Ureter (tissue), 1 donor: ENCODE results near the gene CCDC126. TPM values are rescaled to one million over a fixed set of nuclear protein-coding genes. Genes with fewer than 3 reads are reported as not detected.
"Not testable (repeated sequence)": the region's sequence is repeated elsewhere in the genome, so short reads cannot be mapped to it uniquely, and the experiment has no call there.

Source experiments
- DNase-seq: peaks from one replicate; pipeline ENCODE4 v3.0.0-alpha.2; 2020; ENCODE audit warnings: low spot score
- total RNA-seq: library from RNA; stranded (reverse); gene quantifications from one replicate; pipeline ENCODE4 v1.2.4, GENCODE V29; 2023
- donor health status: DM: yes; HTN: yes; CAD: no.

Gene CCDC126, protein sequence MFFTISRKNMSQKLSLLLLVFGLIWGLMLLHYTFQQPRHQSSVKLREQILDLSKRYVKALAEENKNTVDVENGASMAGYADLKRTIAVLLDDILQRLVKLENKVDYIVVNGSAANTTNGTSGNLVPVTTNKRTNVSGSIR
- 9.6 TPM for total RNA-seq

DNA sequence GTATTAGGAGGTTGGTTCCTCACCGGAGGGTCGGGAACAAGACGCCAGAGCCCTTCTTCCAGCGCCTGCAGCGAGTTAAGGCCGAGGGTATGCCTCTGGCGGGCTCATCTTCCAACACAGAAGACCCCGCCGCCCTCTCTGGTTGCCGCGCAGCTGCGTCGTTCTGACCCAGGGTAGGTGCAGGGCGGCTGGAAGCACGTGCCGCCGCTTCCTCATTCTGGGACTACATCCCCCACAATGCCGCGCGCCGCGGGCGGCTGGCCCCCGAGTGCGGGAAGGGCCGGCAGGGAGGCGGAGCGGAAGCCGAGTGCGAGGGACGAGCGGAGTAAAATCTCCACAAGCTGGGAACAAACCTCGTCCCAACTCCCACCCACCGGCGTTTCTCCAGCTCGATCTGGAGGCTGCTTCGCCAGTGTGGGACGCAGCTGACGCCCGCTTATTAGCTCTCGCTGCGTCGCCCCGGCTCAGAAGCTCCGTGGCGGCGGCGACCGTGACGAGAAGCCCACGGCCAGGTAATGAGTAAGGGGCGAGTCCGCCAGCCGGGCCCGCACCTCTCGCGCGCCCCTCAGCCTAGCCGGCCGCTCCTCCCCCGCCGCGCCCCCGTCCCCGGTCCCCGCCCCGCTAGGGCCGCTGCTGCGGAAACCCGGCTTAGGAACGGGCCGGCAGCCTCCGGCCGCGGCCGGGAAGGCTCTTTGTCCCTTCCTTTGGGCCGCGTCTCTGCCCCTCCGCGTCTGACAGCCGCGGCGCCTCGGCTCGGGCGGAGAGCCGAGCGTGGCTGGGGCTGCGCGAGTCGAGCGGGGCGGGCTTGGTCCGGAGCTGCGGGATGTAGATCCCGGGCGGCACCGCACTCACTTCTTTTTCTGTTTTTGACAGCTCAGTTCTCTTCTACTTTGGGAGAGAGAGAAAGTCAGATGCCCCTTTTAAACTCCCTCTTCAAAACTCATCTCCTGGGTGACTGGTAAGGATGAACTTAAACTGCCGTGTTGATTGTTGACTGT, at the start of gene CCDC126:
TSS of gene CCDC126 (plus strand) at position 289 of the 998 bp plus-strand sequence. CDS start 13,934 bp downstream, outside the sequence.
- peak; percentile 92 for DNase-seq

DNA sequence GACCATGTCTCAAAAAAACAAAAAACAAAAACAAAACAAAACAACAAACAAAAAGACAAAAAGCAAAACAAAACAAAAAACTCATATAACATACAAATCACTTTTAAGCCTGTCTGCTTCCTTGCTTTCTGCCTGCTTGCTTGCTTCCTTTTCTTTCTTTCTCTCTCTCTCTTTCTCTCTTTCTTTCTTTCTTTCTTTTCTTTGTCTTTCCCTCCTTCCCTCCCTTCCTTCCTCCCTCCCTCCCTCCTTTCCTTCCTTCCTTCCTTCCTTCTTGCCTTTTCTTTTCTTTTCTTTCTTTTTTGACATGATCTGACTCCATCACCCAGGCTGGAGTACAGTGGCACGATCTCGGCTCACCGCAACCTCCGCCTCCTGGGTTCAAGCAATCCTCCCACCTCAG, 49.5 kb upstream of the CCDC126 start:
- no peak for DNase-seq

DNA sequence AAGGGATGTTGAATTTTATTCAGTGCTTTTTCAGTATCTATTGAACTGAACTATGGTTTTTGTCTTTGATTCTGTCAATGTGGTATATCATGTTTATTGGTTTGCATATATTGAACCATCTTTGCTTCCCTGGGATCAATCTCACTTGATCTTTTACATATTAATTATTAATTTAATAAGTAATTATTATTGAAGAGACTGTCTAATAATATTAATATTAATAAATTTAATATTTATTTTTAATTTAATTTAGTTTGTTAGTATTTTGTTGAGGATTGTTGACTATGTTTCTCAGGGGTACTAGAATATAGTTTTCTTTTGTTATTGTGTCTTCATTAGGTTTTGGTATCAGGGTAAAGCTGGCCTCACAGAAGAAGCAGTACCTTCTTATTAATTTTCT, 38.9 kb upstream of the CCDC126 start:
- DNase-seq, result no peak

DNA sequence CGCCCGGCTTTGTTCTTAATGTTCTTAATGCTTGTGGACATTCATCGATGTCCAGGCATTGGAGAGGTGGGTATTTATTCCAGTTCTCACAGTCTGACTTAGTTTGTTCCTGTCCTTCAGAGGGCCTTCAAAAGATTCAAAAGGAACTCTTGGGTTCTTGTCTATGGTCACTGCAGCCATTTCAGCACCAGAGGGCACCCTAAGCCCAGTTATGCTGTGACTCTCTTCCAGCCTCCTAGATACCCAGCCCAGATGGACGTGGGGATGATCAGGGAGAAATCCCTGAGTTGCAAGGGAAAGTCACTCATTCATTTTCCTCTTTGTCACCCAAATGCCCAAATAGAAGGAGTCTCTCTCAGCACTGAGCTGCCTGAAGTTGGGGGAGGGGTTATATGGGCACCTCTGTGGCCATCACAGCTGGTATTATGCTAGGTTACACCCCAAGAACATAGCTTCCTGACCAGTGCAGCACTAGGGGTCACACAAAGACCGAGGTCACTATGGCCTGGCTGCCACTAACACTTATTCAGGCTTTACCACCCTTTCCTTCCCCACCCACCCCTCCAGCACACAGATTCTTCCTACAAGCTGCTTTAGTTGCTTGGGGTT, 26.5 kb upstream of the CCDC126 start:
- DNase-seq, result peak; percentile 68

DNA sequence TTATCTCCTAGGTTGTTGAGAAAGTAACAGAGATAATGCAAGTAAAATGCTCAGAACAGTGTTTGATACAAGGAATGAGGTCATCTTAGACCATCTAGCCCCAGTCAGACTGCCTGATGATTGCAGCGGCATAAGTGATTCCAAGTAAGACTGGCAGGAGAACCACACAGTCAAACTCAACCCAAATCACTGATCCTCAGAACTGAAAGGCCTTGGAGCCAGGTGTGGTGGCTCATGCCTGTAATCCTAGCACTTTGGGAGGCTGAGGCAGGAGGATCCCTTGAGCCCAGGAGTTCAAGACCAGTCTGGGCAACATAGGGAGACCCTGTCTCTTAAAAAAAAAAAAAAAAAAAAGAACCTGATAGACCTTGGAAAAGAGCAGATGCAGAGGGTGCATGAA, 15.2 kb upstream of the CCDC126 start:
- not testable (repeated sequence) for DNase-seq

DNA sequence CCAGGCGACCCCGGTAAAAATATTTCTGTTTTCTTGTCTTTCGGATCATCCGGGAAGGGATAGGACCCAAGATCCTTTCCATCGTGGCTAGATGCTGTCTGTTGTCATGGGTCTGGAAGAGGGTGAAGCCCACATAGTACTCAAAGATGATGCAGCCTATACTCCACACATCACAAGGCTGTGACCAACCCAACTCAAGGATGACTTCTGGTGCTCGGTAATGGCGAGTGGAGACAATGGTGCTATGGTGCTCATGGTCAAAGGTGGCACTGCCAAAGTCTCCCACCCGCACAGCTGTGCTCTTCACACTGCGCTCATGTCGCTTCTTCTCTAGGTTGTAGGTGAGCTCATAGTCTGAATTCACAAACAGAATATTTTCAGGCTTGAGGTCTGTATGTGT, 11.9 kb upstream of the CCDC126 start:
- DNase-seq, result not testable (repeated sequence)

DNA sequence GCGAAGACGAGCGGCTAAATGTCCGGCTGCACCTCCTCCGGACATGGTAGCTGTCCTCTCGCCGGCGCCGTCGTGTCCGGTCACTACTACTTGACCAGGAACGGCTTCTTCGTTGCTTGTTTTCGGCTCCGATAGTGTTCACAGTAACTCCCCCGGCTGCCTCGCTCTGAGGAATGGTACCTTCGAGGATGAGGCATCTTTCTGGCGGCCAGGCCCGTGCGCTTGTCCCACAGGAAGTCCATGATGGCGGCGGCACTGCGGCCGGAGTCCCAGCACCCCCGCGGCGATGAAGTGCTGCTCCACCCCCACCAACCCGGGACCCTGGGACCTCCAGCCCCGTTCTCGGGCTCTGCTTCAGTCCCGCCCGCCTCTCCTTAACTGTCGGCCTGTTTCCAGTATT, 11.0 kb upstream of the CCDC126 start:
- DNase-seq, result no peak

DNA sequence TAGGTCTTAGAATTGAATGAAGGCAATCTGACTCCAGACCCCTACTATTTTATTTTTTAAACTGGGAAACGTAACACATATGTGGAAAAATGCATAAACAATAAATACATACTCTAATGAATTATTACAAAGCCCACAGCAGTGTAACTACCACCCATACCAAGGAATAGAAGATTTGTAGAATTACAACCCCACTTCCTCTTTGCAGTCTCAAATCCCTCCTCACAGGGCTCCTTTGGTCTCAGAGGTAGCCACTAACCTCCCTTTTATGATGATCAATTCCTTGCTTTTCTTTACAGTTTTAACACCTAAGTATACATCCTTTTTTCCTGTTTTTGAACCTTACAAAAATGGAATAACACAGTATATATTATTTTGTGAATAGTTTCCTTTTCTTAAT, 6.7 kb upstream of the CCDC126 start:
- no peak for DNase-seq

DNA sequence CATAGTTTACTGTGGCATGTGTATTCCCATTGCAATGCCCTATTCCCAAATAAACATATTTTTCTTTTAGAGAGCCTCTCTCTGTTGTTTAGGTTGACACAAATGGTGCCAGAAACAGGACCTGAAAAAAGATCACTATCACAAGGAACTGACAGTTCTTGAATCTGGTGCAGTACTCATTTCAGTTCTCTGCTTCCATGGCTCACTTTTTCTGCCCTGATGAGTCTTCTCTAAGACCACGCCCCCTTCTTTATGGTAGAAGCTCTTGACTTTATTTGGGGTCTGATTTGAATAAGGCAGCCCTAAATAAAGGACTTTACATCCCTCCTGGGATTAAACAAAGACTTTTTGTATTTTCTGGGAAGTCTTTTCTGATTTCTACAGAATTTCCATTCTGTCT, 3.5 kb upstream of the CCDC126 start:
- no peak for DNase-seq

DNA sequence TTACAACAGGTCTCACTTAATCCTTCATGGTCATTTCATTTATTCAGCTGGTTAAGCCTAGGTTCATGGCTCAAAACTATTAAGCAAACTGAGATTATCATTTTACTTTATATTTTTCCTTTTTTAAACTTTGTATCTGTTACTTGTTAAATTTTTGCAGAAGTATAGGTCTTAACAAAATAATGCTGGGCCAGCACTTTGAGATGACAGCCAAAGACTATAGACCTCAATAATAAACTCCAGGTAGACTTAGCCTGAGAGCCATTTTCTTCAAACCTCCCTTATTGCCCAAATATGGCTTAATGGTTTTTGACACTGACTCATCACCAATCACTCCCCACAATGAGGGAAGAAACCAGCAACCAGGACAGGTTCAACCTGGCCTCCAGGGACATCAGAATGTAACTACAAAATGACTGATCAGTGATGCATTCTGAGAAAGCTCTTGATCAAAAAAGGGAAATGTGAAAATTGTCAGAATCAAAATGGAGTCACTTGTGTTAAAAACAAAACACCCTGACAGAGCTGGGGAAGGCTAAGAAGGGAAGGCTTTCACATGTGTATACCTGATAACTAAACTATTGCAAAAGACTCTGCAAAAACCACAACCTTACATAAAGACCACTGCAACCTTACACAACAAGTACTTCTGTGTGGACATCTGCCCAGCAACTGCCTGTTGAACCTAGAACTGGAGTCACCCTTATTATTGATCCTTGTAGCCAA, 2.1 kb upstream of the CCDC126 start:
- no peak for DNase-seq

DNA sequence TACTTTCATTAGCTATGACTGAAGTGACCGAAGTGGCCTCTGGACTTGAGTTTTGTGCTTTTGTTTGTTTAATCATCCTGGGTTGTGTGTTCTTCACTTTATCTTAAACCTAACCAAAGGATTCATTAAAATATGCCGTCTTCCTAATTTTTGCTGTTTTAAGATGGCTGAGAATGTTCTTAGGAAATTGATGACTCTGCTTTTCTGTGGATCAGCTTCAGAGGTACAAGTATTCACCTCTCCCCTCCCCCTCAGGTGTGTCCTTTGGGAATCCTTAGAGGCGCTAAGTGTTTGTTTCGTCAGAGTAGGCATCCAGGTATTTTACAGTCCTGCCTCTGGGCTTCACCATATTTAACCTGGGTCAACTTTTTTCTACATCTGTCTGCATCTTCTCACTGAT, 1.1 kb downstream of the CCDC126 start:
- no peak for DNase-seq

DNA sequence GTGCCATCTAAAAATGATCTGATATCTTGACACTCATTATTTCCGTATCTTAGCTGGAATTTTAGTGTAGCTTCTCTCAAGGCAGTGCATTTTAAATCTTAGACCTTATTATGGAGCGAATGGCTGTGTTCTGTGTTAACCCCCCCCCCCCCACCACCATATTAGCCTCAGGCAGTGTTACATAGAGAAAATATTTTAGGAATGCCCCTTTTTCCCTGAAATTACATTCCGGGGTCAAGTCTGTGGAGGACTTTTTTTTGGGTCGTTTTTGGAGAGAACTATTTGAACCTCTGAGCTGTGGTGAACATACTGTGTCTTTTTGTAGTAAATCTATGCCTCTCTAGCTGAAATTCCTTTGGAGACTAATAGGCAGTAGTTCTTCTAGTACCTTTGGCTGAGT, 3.1 kb downstream of the CCDC126 start:
- no peak for DNase-seq

DNA sequence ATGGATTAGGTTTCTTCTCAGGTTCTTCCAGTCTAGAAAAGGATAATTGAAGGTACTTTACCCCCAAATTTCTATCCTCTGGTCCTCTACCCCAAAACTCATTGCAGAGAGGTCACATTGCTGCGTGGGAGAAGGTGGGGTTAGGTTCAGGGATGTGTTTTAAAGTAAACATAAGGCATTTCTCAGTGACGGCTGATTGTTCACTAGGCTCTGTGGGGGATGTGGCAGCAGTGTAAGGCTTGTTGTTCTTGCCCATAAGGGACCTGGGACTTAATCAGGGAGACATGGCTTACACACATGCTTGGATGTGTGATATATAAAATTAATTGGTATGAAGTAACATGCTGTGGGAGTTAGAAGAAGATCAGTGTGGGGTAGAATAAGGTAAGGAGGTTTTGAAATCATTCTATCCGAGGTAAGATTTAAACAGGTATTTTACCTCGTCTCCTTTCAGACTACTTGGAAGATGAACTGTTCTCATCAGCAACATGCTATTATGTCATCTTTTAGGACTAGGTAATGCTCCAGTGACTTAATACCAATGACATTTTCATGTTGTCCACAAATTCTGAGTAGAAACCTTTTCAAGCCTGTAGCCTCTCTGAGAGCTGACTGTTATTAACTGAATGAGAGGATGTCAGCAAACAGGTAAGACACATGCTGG, 6.6 kb downstream of the CCDC126 start:
- DNase-seq, result no peak

DNA sequence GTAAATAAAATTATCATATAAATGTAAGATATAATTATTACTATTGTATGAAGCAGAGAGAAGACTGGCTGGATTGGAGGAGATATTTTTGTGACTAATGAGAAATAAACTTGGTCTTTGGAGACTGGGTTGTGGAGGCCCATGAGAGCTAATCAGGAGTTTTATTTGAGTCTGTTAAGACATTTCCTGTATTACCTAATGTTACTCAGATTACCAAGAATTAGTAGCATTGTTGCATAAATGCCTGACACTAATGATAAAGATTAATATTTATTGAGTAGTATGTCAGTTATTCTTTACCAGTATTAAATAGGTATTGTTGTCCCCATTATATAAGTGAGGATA, 7.1 kb downstream of the CCDC126 start:
- no peak for DNase-seq

DNA sequence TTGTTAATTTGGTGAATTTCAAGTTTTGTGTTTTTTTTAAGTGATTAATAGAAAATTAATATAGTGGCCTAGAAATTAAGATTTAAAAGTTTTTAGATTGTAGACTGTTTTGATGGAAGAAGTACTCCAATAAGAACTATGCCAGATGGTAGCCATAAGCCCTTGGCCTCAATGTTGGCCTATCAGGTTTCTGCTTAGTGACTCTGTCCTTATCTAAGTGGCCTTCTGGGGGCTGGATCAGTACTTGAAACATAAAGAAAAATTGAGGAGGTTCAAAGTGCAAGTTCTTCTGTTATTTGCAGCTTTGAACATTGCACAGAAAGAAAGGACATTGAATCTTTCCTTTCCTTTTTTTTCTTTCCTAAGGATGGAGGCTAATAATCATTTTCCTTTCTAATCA, 9.9 kb downstream of the CCDC126 start:
- no peak for DNase-seq

DNA sequence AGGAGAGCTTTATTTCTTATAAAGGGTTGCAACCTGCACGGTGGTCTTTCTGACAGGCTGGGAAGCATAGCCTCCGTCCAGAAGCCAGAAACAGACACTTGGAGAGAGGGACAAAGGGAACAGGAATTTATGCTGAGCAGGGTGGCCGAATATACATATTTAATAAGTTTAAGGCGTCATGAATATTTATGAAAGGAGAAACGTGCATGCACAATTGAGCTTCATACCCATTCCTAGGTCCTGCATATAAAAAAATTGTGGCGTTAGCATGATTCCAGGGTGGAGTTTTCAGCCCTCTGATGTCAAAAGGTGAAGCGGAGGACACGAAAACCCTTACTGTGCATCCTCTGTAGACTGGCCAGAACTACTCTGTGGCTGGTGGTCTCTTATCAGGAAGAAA, 10.7 kb downstream of the CCDC126 start:
- DNase-seq, result no peak

DNA sequence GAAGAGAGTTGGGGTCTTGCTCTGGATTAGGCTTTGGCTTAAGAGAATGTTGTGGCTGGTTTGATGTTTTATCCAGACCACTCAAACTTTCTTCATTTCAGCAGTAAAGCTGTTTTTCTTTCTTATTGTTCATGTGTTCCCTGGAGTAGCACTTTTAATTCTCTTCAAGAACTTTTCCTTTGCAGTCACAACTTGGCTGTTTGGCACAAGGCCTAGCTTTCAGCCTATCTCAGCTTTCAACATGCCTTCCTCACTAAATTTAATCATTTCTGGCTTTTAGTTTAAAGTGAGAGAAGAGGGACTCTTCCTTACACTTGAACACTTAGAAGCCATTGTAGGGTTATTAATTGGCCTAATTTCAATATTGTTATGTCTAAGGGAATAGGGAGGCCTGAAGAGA, 18.1 kb downstream of the CCDC126 start:
- no peak for DNase-seq

DNA sequence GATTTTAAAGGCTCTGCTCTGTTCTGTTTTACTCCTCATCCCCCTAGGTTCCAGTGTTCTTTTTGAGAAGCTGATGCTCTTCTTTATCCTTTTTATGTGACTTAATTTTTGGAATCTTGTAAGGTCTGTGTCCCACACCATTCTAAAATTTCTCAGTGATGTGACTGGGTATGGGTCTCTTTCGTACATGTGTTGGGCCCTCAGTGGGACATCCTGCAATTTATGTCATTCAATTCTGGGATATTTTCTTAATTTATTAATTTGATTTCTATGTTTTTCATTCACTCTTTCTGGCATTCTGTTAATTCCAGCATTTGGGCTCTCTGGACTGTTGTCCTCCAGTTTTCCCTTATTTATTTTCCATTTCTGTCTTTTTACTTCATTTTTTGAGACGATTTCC, 19.4 kb downstream of the CCDC126 start:
- no peak for DNase-seq

DNA sequence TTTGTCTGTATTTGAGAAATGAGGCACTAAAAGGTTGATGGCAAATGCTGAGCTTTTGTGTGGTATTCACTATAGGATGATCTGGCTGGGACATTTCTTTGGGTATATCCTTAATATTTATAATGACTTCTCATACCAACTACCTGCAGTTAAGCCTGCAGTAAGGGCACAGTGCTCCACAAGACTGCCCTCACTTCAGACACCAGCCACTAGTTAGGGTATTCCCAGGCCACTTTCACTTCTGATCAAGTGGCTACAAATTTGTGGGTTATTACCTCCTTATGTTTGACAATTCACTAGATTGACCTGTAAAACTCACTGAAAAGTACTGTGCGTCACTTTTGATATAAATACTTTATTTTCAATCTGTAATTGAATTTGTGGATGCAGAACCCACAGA, 20.3 kb downstream of the CCDC126 start:
- DNase-seq, result no peak

DNA sequence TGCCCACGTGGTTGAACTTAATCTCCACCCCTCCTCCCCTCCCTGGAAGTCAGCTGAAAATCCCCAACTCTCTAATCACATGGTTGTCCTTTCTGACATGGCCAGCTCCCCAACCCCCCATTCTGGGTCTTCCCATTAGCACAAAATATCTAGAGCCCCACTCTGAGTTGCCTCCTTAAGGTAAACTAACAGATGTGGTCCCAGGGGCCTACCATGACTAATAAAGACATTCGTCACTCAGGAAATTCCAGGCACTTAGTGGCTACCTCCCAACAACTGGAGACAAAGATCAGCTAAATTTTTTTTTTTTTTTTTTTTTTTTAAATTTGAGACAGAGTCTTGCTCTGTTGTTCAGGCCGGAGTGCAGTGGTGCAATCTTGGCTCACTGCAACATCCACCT, 21.1 kb downstream of the CCDC126 start:
- DNase-seq, result no peak

DNA sequence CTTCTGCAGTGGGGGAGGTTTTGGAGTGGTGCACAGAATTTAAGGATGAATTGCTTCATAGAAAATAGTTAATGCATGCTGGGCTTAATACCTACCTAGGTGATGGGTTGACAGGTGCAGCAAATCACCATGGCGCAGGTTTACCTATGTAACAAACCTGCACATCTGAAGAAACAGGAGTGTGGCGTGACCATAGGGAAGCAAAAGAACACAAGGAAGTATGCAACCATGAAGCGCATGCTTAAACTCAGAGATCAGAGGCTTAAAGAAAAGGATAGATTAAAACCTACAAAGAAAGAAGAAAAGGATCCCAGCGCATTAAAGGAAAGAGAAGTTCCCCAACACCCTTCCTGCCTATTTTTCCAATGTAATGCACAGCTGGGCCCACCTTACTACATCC, 22.0 kb downstream of the CCDC126 start:
- DNase-seq, result no peak

DNA sequence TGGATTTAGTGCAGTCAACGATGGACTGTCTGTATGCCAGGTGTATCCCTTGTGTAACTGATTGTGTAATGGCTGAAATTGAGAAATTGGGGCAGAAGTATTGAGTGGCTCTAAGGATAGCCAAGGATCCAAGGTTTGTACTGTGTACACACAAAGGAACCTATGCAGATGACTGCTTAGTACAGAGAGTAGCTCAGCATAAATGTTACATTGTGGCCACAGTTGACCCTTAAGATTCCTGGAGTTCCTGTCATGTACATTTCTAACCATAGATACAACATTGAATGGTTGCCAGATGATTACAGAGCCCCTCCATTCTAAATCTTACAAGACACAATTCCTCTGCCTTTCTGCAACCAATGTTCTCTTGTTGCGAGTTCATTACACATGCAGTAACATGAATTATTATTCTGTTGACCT, 25.3 kb downstream of the CCDC126 start:
- no peak for DNase-seq
